GM19023 (cell line): Measurements from ENCODE around the gene BRSK2.

Source experiments
- ATAC-seq: cut with Tn5 transposase; IDR thresholded peaks from one replicate; pipeline ENCODE4 v1.9.1; 2021; ENCODE audit warnings: mild to moderate bottlenecking, moderate library complexity; ENCODE audit not compliant: unreplicated experiment

The BRSK2 gene

GRCh38 chr11:1479006-1479677 lies 89.4 kb downstream of the BRSK2 start:
- ATAC-seq = no peak

GRCh38 chr11:1479678-1480118 lies 90.0 kb downstream of the BRSK2 start:
- no peak for ATAC-seq

- no peak for ATAC-seq
Measured at GRCh38 chr11:1480191-1480554, 90.4 kb downstream of the BRSK2 start.

- no peak for ATAC-seq
Measured at GRCh38 chr11:1480555-1481482, 91.1 kb downstream of the BRSK2 start.

GRCh38 chr11:1481483-1481825 lies 91.7 kb downstream of the BRSK2 start:
- ATAC-seq = no peak

GRCh38 chr11:1481861-1482441 lies 92.2 kb downstream of the BRSK2 start:
- no peak for ATAC-seq

- ATAC-seq = no peak
Measured at GRCh38 chr11:1482581-1483444, 93.1 kb downstream of the BRSK2 start.

- no peak for ATAC-seq
Measured at GRCh38 chr11:1483445-1483961, 93.8 kb downstream of the BRSK2 start.

GRCh38 chr11:1484061-1484671 lies 94.4 kb downstream of the BRSK2 start:
- no peak for ATAC-seq

- no peak for ATAC-seq
Measured at GRCh38 chr11:1484695-1485503, 95.2 kb downstream of the BRSK2 start.

GRCh38 chr11:1485504-1485885 lies 95.8 kb downstream of the BRSK2 start:
- ATAC-seq = no peak

GRCh38 chr11:1486054-1486825 lies 96.5 kb downstream of the BRSK2 start, which contains the start of gene MOB2:
TSS of gene MOB2 (minus strand) at chr11:1486779. CDS start at chr11:1486556, 223 bp downstream.
- no peak for ATAC-seq

GRCh38 chr11:1487091-1487850 lies 97.5 kb downstream of the BRSK2 start:
- no peak for ATAC-seq

GRCh38 chr11:1487851-1488574 lies 98.3 kb downstream of the BRSK2 start:
- ATAC-seq = no peak

- ATAC-seq = no peak
Measured at GRCh38 chr11:1488575-1489180, 98.9 kb downstream of the BRSK2 start.

- ATAC-seq = no peak
Measured at GRCh38 chr11:1490651-1491050, 100.9 kb downstream of the BRSK2 start.

- ATAC-seq = no peak
Measured at GRCh38 chr11:1491379-1491778, 101.6 kb downstream of the BRSK2 start.
